ENCODE results near the gene FSIP1.

The FSIP1 gene

DNA sequence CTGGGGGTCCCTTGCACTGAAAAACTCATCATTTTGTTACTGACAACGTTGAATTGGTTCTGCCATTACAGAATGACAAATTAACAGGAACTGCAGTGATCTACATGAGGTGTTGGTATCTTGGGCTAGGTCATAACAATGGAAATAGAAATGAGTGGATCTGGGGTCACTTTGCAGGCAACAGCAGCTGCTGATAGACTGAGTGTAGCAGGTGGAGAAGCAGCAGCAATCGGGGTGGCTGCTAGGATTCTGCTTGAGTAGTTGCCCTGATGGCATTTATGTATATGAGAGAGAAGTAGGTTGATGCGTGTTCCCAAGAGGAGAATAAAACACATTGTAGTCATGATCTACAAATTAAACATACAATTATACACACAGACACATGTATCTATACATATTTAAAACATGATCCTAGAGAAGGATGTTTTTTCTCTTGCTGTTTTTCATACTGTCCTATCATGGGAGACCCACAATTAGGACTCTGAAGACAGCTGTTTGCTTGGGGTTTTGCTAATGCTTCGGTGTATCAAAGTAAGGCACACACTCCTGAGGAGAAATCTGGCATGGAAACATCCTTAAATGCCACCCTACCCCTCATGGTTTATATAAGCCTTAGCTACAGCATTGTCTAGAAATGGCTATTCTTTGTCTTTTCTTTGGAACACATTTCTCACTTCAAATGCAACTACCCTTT, 217.5 kb downstream of the FSIP1 start:
- in situ Hi-C loops (cut with HindIII; ENCODE audit: low pct_ligation_motif_present, low pct_unique_long_range_greater_than_20kb, low sequenced_read_pairs) = no loop called here
- DNase-seq = no peak

- in situ Hi-C loops (cut with HindIII; ENCODE audit: low pct_ligation_motif_present, low pct_unique_long_range_greater_than_20kb, low sequenced_read_pairs) = no loop called here
- no peak for DNase-seq
These were observed 224.2 kb downstream of the FSIP1 start for GRCh38 chr15:39558421-39558820.

DNA sequence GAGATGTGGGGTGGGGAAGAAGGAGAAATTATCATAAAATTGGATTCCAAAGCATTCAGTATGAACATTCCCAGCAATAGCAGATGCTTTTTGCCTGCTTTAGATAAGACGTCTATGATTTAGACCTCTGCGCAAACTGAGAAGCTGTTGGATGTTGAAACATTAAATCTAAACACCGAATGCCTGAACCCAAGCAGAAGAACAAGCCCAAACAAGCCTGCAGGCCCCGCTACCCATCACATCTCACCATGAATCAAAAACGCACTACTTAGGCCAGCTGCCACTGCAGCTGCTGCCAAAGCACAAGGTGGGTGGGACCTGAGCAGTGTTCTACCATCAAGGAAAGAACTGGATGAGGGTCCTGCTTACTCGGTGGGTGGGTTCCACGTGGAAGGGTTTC, 226.2 kb downstream of the FSIP1 start:
- in situ Hi-C loops (cut with HindIII; ENCODE audit: low pct_ligation_motif_present, low pct_unique_long_range_greater_than_20kb, low sequenced_read_pairs) = no loop called here
- DNase-seq = no peak

DNA sequence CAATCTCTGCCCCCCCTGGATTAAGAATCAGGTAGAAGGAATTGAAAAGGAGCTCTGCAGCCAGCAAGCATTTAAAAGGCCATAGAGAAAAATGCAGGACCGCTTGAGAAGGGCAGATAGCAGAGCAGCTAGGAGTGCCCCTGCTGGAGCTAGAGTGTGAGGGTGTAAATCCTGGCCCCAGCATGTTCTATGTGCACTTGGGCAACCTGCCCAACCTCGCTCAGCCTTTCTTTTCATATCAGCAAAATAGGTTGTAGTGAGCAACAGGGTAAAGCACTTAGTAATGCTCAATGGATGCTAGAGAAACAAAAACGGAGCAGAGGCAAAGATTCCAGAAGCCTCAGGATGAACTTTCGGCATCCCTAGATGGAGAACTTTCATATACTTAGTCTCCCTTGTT, 226.8 kb downstream of the FSIP1 start:
- in situ Hi-C loops (cut with HindIII; ENCODE audit: low pct_ligation_motif_present, low pct_unique_long_range_greater_than_20kb, low sequenced_read_pairs) = no loop called here
- no peak for DNase-seq

DNA sequence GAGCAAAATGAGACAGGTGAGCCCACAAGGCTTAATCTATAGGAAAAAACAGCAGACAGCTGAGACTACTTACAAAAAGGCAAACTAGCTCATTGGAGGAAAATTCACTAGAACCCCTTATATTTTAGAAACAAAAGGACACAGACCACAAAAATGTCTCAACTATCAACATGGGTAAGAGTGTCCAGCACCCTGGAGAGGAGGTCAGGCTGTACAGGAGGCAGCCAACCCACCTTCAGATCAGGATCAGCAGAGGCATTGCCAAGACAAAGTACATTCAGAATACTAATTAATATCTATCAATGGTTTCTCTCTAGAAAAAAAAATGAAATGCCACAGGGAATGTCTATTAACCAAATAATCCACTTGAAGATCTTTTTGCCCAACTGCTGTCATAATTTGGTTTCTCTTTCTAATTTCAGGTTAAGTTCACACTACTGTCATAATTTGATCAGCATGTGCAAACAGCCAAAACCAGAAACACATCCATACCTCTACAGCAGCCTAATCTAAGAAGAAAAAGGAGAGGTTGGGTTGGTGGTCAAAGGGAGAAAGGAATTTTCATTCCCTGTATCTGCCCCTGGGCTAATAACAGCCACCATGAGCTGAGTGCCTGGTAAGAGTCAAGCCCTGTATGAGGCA, 227.8 kb downstream of the FSIP1 start:
- no peak for DNase-seq
- in situ Hi-C loops (cut with HindIII; ENCODE audit: low pct_ligation_motif_present, low pct_unique_long_range_greater_than_20kb, low sequenced_read_pairs) = no loop called here

GRCh38 chr15:39553947-39554693, 228.5 kb downstream of the FSIP1 start:
- no peak for DNase-seq
- in situ Hi-C loops (cut with HindIII; ENCODE audit: low pct_ligation_motif_present, low pct_unique_long_range_greater_than_20kb, low sequenced_read_pairs) = no loop called here

GRCh38 chr15:39552556-39552955, 230.1 kb downstream of the FSIP1 start:
- no peak for DNase-seq

GRCh38 chr15:39551476-39551875, 231.2 kb downstream of the FSIP1 start:
- in situ Hi-C loops (cut with HindIII; ENCODE audit: low pct_ligation_motif_present, low pct_unique_long_range_greater_than_20kb, low sequenced_read_pairs) = no loop called here
- DNase-seq = no peak

More at GRCh38 chr15:39552556-39552955, 230.1 kb downstream of the FSIP1 start:
- in situ Hi-C loops (cut with HindIII; ENCODE audit: low pct_ligation_motif_present, low pct_unique_long_range_greater_than_20kb, low sequenced_read_pairs) = no loop called here

Measured in ACHN (cell line).